Stimulated activated naive CD8-positive, alpha-beta T cell treated with anti-CD3 and anti-CD28 coated beads, Interleukin-15, amount 100 ng/mL, for 72 hours (primary cell): ENCODE data around the gene TECR.

Experiments used
- ATAC-seq: fragments of 150-1000 bp; cut with Tn5 transposase; 2 replicates; pipeline ENCODE4 v1.10.0; 2021; ENCODE audit warnings: mild to moderate bottlenecking, moderate library complexity
- DNase-seq, 2 donors: peaks; one replicate each; pipeline ENCODE4 v3.0.0; 2021 to 2022
- H3K27ac Mint-ChIP-seq, 2 donors: one replicate each; pipeline ENCODE4 v1.8.0; 2022; ENCODE audit warnings: mild to moderate bottlenecking in 2 of 2, mixed read lengths in 2 of 2, moderate library complexity in 2 of 2
- H3K27me3 Mint-ChIP-seq: one replicate; pipeline ENCODE4 v1.8.0; 2022; ENCODE audit warnings: mixed read lengths
- H3K4me1 Mint-ChIP-seq: one replicate; pipeline ENCODE4 v1.8.0; 2022; ENCODE audit warnings: mild to moderate bottlenecking, mixed read lengths
- H3K4me3 Mint-ChIP-seq, 2 donors: one replicate each; pipeline ENCODE4 v1.8.0; 2022; ENCODE audit warnings: mild to moderate bottlenecking in 2 of 2, mixed read lengths in 2 of 2, moderate library complexity in 1 of 2
- H3K9me3 Mint-ChIP-seq, 2 donors: one replicate each; pipeline ENCODE4 v1.8.0; 2022; ENCODE audit warnings: mixed read lengths in 2 of 2

The TECR gene, protein sequence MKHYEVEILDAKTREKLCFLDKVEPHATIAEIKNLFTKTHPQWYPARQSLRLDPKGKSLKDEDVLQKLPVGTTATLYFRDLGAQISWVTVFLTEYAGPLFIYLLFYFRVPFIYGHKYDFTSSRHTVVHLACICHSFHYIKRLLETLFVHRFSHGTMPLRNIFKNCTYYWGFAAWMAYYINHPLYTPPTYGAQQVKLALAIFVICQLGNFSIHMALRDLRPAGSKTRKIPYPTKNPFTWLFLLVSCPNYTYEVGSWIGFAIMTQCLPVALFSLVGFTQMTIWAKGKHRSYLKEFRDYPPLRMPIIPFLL

DNA sequence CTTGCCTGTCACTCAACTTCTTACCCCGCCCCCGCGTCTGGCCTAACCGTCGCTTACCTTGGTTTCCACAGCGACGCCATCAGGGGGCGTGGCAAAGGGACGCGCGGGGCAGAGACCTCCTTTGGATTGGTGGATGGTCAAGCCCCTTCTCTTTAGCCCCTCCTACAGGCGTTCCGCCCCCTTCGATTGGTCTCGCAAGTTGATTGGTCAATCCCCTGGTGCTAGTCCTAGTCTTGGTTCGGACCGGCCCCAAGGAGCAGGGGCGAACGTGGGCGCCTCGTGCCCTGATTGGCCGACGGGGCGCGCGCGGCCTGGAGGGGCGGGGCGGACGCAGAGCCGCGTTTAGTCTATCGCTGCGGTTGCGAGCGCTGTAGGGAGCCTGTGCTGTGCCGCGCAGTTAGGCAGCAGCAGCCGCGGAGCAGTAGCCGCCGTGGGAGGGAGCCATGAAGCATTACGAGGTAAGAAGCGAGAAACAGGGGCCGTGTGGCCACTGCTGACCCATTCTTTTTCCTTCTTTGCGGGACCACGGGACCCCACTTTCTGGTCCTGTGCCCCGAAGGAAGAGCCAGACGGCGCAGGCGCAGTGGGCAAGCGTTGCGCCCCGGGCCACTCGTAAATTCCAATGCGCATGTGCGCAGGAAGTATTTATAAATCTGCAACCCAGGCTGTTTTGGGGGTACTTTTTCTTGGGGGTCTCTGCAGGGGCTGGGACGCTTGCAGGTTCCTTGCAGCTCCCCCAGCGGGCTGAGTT is at the start of gene TECR:
TSS of gene TECR (plus strand) at position 341 of the 751 bp plus-strand sequence. CDS start at position 444, 103 bp downstream.
- peak within 1 kb of the TSS; percentile 94 to 100 for H3K4me3 Mint-ChIP-seq
- peaks cover 36% of the 10 kb centered on the region for H3K4me1 Mint-ChIP-seq

DNA sequence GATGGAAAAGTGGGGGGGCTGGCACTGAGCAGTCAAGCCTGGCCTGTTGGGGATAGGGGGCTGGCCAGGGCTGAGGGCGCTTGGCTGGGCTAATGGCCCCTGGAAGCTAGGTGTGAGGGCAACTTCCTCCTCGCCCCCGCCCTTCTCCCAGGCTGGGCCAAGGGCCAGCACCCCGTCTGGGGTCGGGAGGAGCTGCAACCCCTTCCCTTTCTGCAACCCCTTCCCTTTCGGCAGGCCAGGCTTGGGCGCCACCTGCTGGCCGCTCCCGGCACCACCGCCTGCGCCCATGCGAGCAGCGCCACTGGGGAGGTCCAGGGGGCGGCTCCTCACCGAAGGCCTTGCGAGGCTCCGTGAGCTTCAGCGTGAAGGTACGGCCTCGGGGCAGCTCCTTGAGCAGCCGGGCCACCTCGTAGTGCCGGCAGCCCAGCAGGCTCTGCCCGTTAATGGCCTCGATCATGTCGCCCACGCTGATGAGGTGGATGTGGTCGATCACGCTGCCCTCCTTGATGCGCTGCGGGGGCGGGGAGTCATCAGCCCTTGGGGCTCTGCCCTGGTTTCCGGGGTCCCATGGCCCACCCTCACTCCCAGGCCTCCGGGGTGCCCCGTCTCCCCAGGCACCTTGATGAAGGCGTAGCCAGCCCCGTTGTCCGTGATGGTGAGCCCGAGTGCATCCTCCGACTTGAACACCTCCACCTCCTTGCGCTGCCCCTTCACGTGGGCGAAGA is 49.3 kb upstream of the TECR start:
- H3K4me3 Mint-ChIP-seq = no peak overlapping the region
- DNase-seq = peak; percentile 73 to 79
- H3K4me1 Mint-ChIP-seq = peaks cover 27% of the 10 kb centered on the region

More for the DNA sequence above, at the start of gene TECR:
- DNase-seq (peak; percentile 100), ATAC-seq (peak; percentile 97)
- Mint-ChIP-seq H3K27ac (peak within 1 kb of the TSS; percentile 96 to 97), H3K9me3 (no peaks in the 10 kb centered on the region), H3K27me3 (no peaks in the 10 kb centered on the region)

DNA sequence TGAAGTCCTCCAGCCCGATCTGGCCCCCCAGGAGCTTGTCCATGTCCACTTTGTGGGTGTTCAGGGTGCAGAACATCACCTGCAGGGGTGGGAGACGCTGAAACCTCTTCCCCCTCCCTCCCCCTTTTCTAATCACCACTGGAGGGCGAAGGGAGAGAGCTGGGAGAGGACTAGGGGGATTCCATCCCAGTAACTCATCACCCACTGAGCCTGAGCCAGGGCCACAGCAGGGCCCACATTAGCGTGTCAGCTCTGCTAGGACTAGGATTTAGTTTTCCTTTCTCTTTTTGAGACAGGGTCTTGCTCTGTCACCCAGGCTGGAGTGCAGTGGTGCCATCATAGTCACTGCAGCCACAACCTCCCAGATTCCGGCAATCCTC is 48.7 kb upstream of the TECR start:
- H3K4me1 Mint-ChIP-seq = peaks cover 21% of the 10 kb centered on the region
- no peak overlapping the region for H3K4me3 Mint-ChIP-seq
- no peak overlapping the region for H3K27ac Mint-ChIP-seq

More for the DNA sequence above, 49.3 kb upstream of the TECR start:
- Mint-ChIP-seq H3K27ac (no peak overlapping the region), H3K27me3 (peaks cover 5% of the 10 kb centered on the region), H3K9me3 (no peaks in the 10 kb centered on the region)
- peak; percentile 61 for ATAC-seq

DNA sequence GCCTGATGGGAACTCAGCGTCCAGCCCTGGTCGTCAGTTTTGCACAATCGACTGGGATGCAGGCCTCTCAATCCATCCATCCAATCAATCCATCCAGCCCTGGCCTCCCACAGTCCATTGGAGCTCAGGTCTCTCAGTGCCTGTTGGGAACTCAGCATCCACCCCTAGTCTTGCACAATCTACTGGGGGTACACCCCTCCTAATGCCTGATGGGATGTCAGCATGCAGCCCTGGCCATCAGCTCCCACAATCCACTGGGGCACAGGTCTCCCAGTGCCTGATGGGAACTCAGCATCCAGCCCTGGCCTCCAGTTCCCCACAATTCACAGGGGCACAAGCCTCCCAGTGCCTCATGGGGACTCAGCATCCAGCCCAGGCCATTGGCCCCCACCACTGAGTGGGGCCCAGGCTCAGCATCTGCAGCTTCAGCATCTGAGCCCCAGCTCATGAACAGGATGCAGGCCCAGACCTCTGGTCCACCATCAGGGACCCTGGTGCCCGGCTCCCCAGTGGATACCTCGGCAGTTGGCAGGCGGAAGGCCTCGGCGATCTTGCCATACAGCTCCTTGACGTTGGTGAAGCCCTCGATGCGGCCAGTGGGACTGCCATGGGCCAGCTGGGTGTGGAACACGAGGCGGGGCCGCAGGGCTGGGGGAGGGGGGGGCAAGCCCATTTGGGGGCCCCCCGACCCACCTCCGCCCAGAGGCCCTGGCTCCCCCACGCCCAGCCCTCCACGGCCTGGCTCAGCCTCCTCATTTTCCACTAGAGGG is 47.0 kb upstream of the TECR start:
- Mint-ChIP-seq H3K4me3 (no peak overlapping the region), H3K4me1 (peaks cover 22% of the 10 kb centered on the region), H3K9me3 (no peaks in the 10 kb centered on the region), H3K27ac (no peak overlapping the region), H3K27me3 (no peaks in the 10 kb centered on the region)
- DNase-seq (no peak), ATAC-seq (no peak)

More for the DNA sequence above, 48.7 kb upstream of the TECR start:
- ATAC-seq = no peak
- Mint-ChIP-seq H3K27me3 (no peaks in the 10 kb centered on the region), H3K9me3 (no peaks in the 10 kb centered on the region)
- no peak for DNase-seq

DNA sequence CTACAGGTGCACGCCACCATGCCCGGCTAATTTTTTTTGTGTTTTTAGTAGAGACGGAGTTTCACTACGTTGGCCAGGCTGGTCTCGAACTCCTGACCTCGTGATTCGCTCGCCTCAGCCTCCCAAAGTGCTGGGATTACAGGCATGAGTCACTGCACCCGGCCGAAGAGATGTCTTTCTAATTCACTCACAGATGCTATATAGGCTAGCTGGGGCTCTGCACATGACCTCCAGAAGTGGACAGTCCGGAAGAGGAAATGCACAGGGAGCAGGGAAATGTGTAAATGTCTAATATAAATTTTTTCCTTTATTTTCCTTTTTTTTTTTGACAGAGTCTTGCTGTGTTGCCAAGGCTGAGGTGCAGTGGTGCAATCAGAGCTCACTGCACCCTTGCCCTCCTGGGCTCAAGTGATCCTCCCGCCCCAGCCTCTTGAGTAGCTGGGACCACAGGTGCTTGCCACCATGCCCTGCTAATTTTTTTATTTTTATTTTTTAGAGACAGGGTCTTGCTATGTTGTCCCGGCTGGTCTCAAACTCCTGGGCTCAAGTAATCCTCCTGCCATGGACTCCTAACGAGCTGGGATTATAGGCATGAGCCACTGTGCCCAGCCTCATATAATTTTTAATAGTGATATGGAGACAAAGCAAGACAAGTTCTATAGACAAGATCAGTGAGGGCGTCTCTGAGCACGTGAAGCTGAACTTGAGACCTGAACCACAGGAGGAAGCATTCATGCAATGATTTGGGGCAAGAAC is 41.8 kb upstream of the TECR start:
- ATAC-seq = no peak
- H3K4me1 Mint-ChIP-seq = peaks cover 13% of the 10 kb centered on the region
- no peak for DNase-seq
- no peaks in the 10 kb centered on the region for H3K9me3 Mint-ChIP-seq
- H3K27ac Mint-ChIP-seq = no peak overlapping the region
- H3K27me3 Mint-ChIP-seq = no peaks in the 10 kb centered on the region
- H3K4me3 Mint-ChIP-seq = no peak overlapping the region

DNA sequence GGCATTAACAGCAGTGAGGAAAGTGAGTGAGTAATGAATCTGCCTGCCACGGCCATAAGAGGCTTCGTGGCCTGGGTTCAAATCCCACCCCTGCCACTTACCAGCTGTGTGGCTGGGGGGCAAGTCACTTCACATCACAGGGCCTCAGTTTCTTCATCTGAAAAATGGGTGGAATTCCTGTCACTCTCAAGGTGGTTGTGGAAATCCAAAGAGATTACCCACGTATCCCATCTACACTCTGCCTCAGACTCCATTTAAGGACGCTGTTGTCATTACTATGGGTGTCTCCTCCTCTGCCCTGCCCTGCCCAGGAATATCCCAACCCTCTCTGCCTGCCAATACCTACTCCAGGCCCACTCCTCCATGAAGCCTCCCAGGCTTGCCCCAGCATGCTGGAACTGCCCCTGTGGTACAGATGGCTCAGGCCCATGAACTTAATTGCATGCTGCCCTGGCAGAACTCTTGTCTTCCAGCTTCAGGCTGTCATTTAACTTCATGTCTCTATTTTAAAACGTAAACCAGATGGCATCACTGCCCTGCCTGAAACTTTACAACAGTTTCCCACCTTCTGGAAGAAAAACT is 36.5 kb upstream of the TECR start:
- no peak overlapping the region for H3K27ac Mint-ChIP-seq
- no peaks in the 10 kb centered on the region for H3K9me3 Mint-ChIP-seq
- DNase-seq = no peak
- no peak for ATAC-seq
- peaks cover 28% of the 10 kb centered on the region for H3K4me1 Mint-ChIP-seq
- no peak overlapping the region for H3K4me3 Mint-ChIP-seq
- peaks cover 6% of the 10 kb centered on the region for H3K27me3 Mint-ChIP-seq

DNA sequence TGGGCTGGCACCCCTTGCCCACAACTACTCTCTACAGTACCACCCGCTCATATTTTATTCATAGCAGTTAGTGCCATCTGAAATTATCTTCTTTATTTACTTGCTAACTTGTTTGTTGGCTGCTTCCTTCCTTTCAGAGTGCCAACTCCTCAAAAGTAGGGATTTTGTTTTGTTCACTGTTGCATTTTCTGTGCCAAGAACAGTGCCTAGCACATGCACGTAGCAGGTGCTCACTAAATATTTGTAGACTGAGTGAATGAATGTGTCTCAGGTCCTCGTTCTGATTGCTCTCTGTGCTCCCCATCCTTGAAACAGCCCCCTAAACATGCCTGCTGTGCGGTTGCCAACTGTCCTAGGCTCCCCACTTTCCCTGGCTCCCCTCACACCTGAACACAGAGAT is 35.0 kb upstream of the TECR start:
- ATAC-seq = no peak
- peaks cover 7% of the 10 kb centered on the region for H3K27me3 Mint-ChIP-seq
- H3K9me3 Mint-ChIP-seq = no peaks in the 10 kb centered on the region
- DNase-seq = no peak
- no peak overlapping the region for H3K27ac Mint-ChIP-seq
- peak overlapping the region; percentile 80 to 83 for H3K4me3 Mint-ChIP-seq
- peaks cover 28% of the 10 kb centered on the region for H3K4me1 Mint-ChIP-seq

DNA sequence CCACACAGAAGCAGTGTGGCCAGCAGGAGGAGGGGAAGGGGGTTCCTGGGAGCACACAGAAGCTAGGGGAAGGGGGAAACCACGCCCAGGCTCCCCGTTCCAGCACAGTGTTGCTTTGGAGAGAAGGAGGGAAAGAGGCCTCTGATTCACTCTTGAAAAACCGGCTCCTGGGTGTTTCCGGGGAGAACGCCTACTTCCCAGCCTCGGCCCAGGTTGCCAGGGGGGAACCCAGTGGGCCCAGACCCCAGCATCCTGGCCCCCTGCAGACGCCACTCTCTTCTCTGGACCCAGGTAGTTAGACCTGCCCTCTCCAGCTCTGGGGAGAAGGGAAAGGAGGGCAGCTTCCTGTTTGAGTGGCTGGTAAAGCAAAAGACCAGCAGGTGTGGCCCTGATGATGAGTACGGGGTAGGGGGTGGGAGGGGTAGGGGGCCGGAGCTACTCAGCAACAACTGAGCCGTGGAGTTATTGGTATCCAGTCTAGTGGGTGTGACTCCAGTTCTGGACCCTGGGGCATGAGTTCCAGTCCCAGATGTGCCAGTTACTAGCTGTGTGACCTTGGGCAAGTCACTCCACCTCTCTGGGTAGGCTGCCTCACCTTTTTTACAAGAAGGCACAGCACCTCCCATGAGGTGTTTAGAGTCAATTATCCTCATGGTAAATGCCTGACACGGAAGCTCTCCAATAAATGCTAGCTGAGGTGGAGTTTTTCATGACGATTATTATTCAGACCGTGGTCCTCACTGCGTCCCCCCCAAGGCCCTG is 34.3 kb upstream of the TECR start:
- H3K4me1 Mint-ChIP-seq = peaks cover 28% of the 10 kb centered on the region
- peaks cover 7% of the 10 kb centered on the region for H3K27me3 Mint-ChIP-seq
- no peaks in the 10 kb centered on the region for H3K9me3 Mint-ChIP-seq
- peak overlapping the region; percentile 80 to 83 for H3K4me3 Mint-ChIP-seq
- DNase-seq (no peak), ATAC-seq (no peak)
- H3K27ac Mint-ChIP-seq = peak overlapping the region in 1 of 2 donors; percentile 74

DNA sequence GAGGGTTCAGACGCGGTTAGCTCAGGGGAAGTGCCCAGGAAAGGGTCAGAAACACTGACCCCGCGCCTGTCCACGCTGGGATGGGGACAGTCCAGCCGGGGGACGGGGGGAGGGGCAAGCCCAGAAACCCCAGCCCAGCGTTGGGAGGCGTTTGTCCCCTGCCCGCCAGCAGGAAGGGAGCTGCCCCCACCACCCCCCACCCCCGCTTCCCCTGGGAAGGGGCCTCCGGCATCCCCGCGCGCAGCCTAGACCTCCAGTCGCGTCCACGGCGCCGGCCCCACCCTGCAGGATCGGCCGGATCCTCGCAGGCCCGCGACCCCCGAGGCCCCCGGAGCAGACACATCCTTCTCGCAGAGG is 33.7 kb upstream of the TECR start:
- peak overlapping the region in 1 of 2 donors; percentile 74 for H3K27ac Mint-ChIP-seq

DNA sequence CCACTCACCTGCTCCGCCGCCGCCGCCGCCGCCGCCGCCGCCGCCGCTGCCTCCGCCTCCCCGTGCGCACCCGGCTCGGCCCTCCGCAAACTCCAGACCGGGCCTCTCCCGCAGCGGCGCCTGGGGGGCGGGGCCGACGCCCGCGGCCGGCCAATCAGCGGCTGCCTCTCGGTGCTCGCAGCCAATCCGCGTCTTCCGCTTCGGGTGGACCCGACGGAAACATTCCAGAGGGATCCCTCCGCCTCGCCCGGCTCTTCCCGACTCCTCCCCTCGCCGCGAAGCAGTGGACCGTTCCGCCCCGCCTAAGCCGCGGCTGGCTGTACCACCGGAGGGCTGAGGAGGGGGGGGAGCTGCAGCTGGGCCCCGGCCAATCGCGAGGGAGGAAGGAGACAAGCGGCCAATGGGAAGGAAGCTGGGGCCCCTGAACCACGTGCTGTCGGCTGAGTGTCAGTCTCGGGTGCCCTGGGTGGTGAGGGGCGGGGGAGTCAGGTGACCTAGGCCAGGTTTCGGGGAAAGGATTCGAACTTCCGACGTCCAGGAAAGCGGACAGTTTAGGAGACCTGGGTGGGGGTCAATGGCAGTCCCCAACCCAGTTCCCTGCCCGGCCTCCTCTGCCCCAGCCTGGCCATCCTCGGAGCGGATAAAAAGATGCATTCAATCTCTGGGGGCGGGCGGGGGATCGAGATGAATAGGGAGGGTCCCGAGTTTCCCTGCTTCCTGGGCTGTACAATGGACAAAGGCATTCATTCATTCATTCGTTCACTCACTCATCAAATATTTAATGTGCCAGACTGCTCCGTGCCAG is 33.2 kb upstream of the TECR start, which contains the start of gene GIPC1:
TSS of gene GIPC1 (minus strand) at position 99 of the 805 bp plus-strand sequence. CDS start 13,151 bp downstream, outside the sequence.
- H3K4me3 Mint-ChIP-seq = peak within 1 kb of the TSS; percentile 80 to 83
- DNase-seq (peak; percentile 83 to 84), ATAC-seq (peak; percentile 95)
- H3K9me3 Mint-ChIP-seq = no peaks in the 10 kb centered on the region
- peaks cover 7% of the 10 kb centered on the region for H3K27me3 Mint-ChIP-seq
- H3K4me1 Mint-ChIP-seq = peaks cover 28% of the 10 kb centered on the region
- H3K27ac Mint-ChIP-seq = peak within 1 kb of the TSS; percentile 74 to 89

More for the DNA sequence above, 33.7 kb upstream of the TECR start:
- H3K27me3 Mint-ChIP-seq = peaks cover 7% of the 10 kb centered on the region
- H3K9me3 Mint-ChIP-seq = no peaks in the 10 kb centered on the region
- ATAC-seq (no peak), DNase-seq (no peak)
- H3K4me3 Mint-ChIP-seq = peak overlapping the region; percentile 80 to 83
- H3K4me1 Mint-ChIP-seq = peaks cover 28% of the 10 kb centered on the region

DNA sequence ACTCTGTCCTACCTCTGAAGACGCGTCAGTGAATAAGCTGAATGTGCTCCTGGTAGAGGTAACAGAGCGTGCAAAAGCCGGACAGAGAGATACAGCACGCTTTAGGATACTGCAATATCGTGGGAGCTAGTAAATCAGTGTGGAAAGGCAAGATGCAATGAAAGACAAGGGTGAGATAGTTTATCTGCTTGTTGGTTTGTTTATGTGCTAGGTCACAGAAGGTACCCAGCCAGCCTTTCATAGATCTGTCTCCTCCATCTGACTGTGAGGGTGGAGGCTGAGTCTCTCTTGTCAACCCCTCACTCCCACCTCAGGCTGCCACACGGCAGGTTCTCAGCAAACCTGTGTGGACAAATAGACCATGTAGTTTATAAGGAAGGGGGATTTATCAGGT is 32.6 kb upstream of the TECR start:
- Mint-ChIP-seq H3K9me3 (no peaks in the 10 kb centered on the region), H3K27ac (peak overlapping the region in 1 of 2 donors; percentile 69), H3K4me3 (peak overlapping the region; percentile 80 to 83), H3K4me1 (peaks cover 28% of the 10 kb centered on the region), H3K27me3 (peaks cover 7% of the 10 kb centered on the region)
- no peak for ATAC-seq
- no peak for DNase-seq

DNA sequence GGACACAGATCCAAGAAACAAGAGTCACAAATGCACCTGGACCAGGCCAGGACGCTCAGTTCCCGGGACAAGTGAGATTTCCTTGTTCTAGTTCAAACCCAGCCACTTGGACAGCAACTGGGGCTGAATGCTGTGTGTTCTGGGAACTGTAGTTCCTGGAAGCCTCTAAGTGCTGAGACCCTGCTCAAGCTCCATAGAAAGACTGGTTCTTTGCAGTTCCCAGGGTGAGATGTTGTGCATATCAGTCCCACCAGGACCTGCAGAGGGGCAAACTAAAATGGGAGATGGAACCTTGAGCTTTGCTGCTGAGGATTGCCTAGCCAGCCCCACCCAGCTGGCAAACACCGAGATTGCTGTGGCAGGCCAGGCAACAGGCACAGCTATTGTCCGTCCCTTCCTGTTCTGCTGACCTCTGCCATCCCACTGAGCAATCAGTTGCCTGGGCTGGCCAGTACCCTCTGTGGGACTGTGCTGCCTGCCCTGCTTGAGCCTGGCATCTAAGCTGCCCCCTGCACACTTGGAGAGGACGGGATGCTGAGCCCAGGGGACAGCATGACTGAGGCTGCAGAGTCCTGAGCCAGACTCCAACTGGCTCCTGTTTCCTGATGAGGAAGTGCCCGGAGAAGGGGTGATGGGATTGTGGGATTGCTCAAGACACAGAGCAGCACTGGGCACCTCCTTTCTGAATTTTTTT is 32.0 kb upstream of the TECR start:
- Mint-ChIP-seq H3K27ac (no peak overlapping the region), H3K4me3 (peak overlapping the region in 1 of 2 donors; percentile 80), H3K27me3 (peaks cover 7% of the 10 kb centered on the region), H3K4me1 (peaks cover 28% of the 10 kb centered on the region), H3K9me3 (no peaks in the 10 kb centered on the region)
- DNase-seq = no peak
- no peak for ATAC-seq
